ENCODE data around the gene SLC16A6.

SLC16A6 gene

GRCh38 chr17:68327823-68328557 lies 37.1 kb upstream of the SLC16A6 start:
- Histone ChIP-seq H3K27me3 (no peaks in the 10 kb centered on the region), H3K36me3 (no peaks in the 10 kb centered on the region), H3K4me3 (no peak overlapping the region), H3K27ac (no peak overlapping the region), H3K9me3 (peaks cover 0 to 14% (median 9%) of the 10 kb centered on the region in 3 donors), H3K4me1 (no peaks in the 10 kb centered on the region)
- no peak for TF ChIP-seq CTCF (IDR thresholded peaks at IDR 0.05)
- intact Hi-C loops (cut with DNase I; ENCODE audit: low total_unique reads) = no loop called here
- DNase-seq = no peak

- Histone ChIP-seq H3K4me3 (no peak overlapping the region), H3K27me3 (no peaks in the 10 kb centered on the region), H3K9me3 (peaks cover 0 to 6% (median 4%) of the 10 kb centered on the region in 3 donors), H3K27ac (no peak overlapping the region), H3K36me3 (no peaks in the 10 kb centered on the region), H3K4me1 (no peaks in the 10 kb centered on the region)
- no peak for TF ChIP-seq CTCF (IDR thresholded peaks at IDR 0.05)
- DNase-seq = no peak
- intact Hi-C loops (cut with DNase I; ENCODE audit: low total_unique reads) = no loop called here
Observed at GRCh38 chr17:68326681-68327080, 35.8 kb upstream of the SLC16A6 start.

- H3K9me3 ChIP-seq = no peaks in the 10 kb centered on the region
- H3K4me3 ChIP-seq = no peak overlapping the region
- H3K36me3 ChIP-seq = no peaks in the 10 kb centered on the region
- no peak for TF ChIP-seq CTCF (IDR thresholded peaks at IDR 0.05)
- no peaks in the 10 kb centered on the region for H3K27me3 ChIP-seq
- H3K27ac ChIP-seq = no peak overlapping the region
- H3K4me1 ChIP-seq = no peaks in the 10 kb centered on the region
- DNase-seq = no peak
- intact Hi-C loops (cut with DNase I; ENCODE audit: low total_unique reads) = no loop called here
Observed at GRCh38 chr17:68325961-68326360, 35.0 kb upstream of the SLC16A6 start.

GRCh38 chr17:68324654-68325336 lies 33.9 kb upstream of the SLC16A6 start:
- intact Hi-C loops (cut with DNase I; ENCODE audit: low total_unique reads) = no loop called here
- Histone ChIP-seq H3K4me1 (no peaks in the 10 kb centered on the region), H3K27ac (no peak overlapping the region), H3K4me3 (no peak overlapping the region), H3K9me3 (no peaks in the 10 kb centered on the region), H3K27me3 (no peaks in the 10 kb centered on the region), H3K36me3 (no peaks in the 10 kb centered on the region)
- TF ChIP-seq CTCF (IDR thresholded peaks at IDR 0.05) = no peak
- no peak for DNase-seq

GRCh38 chr17:68324114-68324513 lies 33.2 kb upstream of the SLC16A6 start:
- no peak overlapping the region for H3K4me3 ChIP-seq
- no peak for TF ChIP-seq CTCF (IDR thresholded peaks at IDR 0.05)
- no peak for DNase-seq
- H3K9me3 ChIP-seq = no peaks in the 10 kb centered on the region
- intact Hi-C loops (cut with DNase I; ENCODE audit: low total_unique reads) = no loop called here
- no peaks in the 10 kb centered on the region for H3K27me3 ChIP-seq
- H3K27ac ChIP-seq = no peak overlapping the region
- H3K4me1 ChIP-seq = no peaks in the 10 kb centered on the region
- no peaks in the 10 kb centered on the region for H3K36me3 ChIP-seq

Data from tibial artery (tissue), 4 donors.